Activated CD8-positive, alpha-beta memory T cell treated with anti-CD3 and anti-CD28 coated beads for 4 hours (primary cell): Measurements from ENCODE around the gene GYS2.

Experiments used
- DNase-seq, 2 donors: peaks; one replicate each; pipeline ENCODE4 v3.0.0-alpha.2; 2020; ENCODE audit warnings: low read depth in 2 of 2

GYS2 gene

GRCh38 chr12:21553329-21553675 is 51.3 kb downstream of the GYS2 start:
- no peak for DNase-seq

GRCh38 chr12:21552635-21553328 is 51.9 kb downstream of the GYS2 start:
- no peak for DNase-seq

- DNase-seq: no peak
These were observed 52.7 kb downstream of the GYS2 start for GRCh38 chr12:21551841-21552465.

GRCh38 chr12:21547437-21547836 is 57.2 kb downstream of the GYS2 start:
- no peak for DNase-seq

GRCh38 chr12:21546716-21547115 is 57.9 kb downstream of the GYS2 start:
- no peak for DNase-seq

- DNase-seq: no peak
These were observed 59.1 kb downstream of the GYS2 start for GRCh38 chr12:21545557-21545956.

- no peak for DNase-seq
These were observed 61.5 kb downstream of the GYS2 start for GRCh38 chr12:21543151-21543550.

- no peak for DNase-seq
These were observed 62.2 kb downstream of the GYS2 start for GRCh38 chr12:21542403-21542802.

GRCh38 chr12:21541773-21542172 is 62.9 kb downstream of the GYS2 start:
- DNase-seq: no peak

GRCh38 chr12:21539797-21540196 is 64.8 kb downstream of the GYS2 start:
- no peak for DNase-seq

- no peak for DNase-seq
These were observed 66.5 kb downstream of the GYS2 start for GRCh38 chr12:21538061-21538653.

GRCh38 chr12:21529456-21529855 is 75.2 kb downstream of the GYS2 start:
- DNase-seq: no peak

- DNase-seq: no peak
These were observed 75.7 kb downstream of the GYS2 start for GRCh38 chr12:21528953-21529352.

GRCh38 chr12:21527451-21528180 is 77.0 kb downstream of the GYS2 start:
- peak in 1 of 2 donors; percentile 6 for DNase-seq

GRCh38 chr12:21526721-21527345 is 77.8 kb downstream of the GYS2 start:
- no peak for DNase-seq

- no peak for DNase-seq
These were observed 78.6 kb downstream of the GYS2 start, which contains the start of gene SPX for GRCh38 chr12:21526053-21526452. Gene SPX, plus strand, starts transcription at chr12:21526296. Its CDS starts 177 bp downstream, at chr12:21526473.

GRCh38 chr12:21523148-21523547 is 81.5 kb downstream of the GYS2 start:
- DNase-seq: no peak

- no peak for DNase-seq
These were observed 83.1 kb downstream of the GYS2 start for GRCh38 chr12:21521541-21521940.

GRCh38 chr12:21518451-21518850 is 86.2 kb downstream of the GYS2 start:
- no peak for DNase-seq

- DNase-seq: no peak
These were observed 88.4 kb downstream of the GYS2 start for GRCh38 chr12:21516281-21516680.

- DNase-seq: no peak
These were observed 94.9 kb downstream of the GYS2 start for GRCh38 chr12:21509768-21510167.

- no peak for DNase-seq
These were observed 96.8 kb downstream of the GYS2 start for GRCh38 chr12:21507849-21508248.
